ENCODE data around the gene SENP2.
"Not testable (repeated sequence)": the region's sequence is repeated elsewhere in the genome, so short reads cannot be mapped to it uniquely, and the experiment has no call there.

DNA sequence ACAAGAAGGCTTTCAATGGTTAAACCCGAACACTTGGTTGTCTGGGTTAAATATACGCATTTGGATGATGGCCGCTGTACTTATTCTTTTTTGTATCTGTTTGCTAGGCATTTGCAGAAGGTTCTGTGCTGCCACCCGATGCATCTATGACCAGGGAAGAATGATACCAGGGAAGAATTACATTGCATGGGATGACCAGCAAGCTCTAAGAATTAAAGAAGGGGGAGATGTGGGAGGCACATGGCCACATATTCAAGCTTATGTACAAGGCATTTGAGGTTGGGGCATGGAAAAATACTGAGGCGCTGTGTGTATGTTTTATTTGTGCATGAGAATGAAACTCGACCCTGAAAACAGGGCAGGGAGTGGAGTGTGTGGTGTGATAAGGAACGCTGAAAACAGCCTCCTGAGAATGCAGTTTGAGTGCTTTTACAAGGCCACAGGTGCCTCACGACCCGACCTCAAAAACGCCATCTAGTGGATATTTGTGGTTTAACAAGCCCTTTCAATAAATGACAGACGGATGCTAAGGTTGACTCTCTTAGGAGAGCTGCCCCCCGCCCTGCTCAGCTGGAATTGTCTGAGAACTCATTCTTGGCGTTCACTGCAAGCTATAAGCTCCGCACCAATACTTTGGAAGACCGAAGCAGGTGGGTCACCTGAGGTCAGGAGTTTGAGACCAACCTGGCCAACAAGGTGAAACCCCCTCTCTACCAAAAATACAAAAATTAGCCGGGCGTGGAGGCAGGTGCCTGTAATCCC is 10.8 kb upstream of the SENP2 start:
- TF ChIP-seq, protein P1, sequence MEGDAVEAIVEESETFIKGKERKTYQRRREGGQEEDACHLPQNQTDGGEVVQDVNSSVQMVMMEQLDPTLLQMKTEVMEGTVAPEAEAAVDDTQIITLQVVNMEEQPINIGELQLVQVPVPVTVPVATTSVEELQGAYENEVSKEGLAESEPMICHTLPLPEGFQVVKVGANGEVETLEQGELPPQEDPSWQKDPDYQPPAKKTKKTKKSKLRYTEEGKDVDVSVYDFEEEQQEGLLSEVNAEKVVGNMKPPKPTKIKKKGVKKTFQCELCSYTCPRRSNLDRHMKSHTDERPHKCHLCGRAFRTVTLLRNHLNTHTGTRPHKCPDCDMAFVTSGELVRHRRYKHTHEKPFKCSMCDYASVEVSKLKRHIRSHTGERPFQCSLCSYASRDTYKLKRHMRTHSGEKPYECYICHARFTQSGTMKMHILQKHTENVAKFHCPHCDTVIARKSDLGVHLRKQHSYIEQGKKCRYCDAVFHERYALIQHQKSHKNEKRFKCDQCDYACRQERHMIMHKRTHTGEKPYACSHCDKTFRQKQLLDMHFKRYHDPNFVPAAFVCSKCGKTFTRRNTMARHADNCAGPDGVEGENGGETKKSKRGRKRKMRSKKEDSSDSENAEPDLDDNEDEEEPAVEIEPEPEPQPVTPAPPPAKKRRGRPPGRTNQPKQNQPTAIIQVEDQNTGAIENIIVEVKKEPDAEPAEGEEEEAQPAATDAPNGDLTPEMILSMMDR (conservative IDR thresholded peaks at IDR 0.05; ENCODE audit: low read depth, low read length) = peak; percentile 65
- TF ChIP-seq EZH2phosphoT487 (IDR thresholded peaks at IDR 0.05; ENCODE audit: borderline replicate concordance, low read length); EZH2 (IDR thresholded peaks at IDR 0.05; ENCODE audit: low read length, unreplicated experiment): not testable (repeated sequence)

All from PC-3 (cell line).